GM21381 (cell line): Measurements from ENCODE around the gene DAB2.

Experiments used
- ATAC-seq: cut with Tn5 transposase; IDR thresholded peaks from one replicate; pipeline ENCODE4 v1.9.1; 2021; ENCODE audit warnings: mild to moderate bottlenecking, moderate library complexity; ENCODE audit not compliant: unreplicated experiment

The DAB2 gene

GRCh38 chr5:39390945-39391344 lies 33.8 kb downstream of the DAB2 start:
- no peak for ATAC-seq

GRCh38 chr5:39387293-39387692 lies 37.5 kb downstream of the DAB2 start:
- ATAC-seq: no peak

GRCh38 chr5:39384271-39384670 lies 40.5 kb downstream of the DAB2 start:
- no peak for ATAC-seq

- no peak for ATAC-seq
Observed at GRCh38 chr5:39381376-39381775, 43.4 kb downstream of the DAB2 start.

GRCh38 chr5:39379693-39380092 lies 45.1 kb downstream of the DAB2 start:
- no peak for ATAC-seq

- ATAC-seq: no peak
Observed at GRCh38 chr5:39377613-39378012, 47.2 kb downstream of the DAB2 start.

GRCh38 chr5:39376293-39376714 lies 48.5 kb downstream of the DAB2 start:
- no peak for ATAC-seq

- ATAC-seq: no peak
Observed at GRCh38 chr5:39373791-39374190, 51.0 kb downstream of the DAB2 start.

- no peak for ATAC-seq
Observed at GRCh38 chr5:39371367-39371635, 53.5 kb downstream of the DAB2 start.

- ATAC-seq: no peak
Observed at GRCh38 chr5:39370555-39371366, 54.0 kb downstream of the DAB2 start.

GRCh38 chr5:39369123-39369815 lies 55.5 kb downstream of the DAB2 start:
- ATAC-seq: no peak

- ATAC-seq: no peak
Observed at GRCh38 chr5:39368116-39368515, 56.7 kb downstream of the DAB2 start.

GRCh38 chr5:39367711-39368110 lies 57.1 kb downstream of the DAB2 start:
- ATAC-seq: no peak

- ATAC-seq: no peak
Observed at GRCh38 chr5:39364367-39364766, 60.4 kb downstream of the DAB2 start, which contains the start of gene C9. Gene C9 (minus strand): TSS chr5:39364495. CDS start chr5:39364464, 31 bp downstream.

- ATAC-seq: no peak
Observed at GRCh38 chr5:39363217-39363616, 61.6 kb downstream of the DAB2 start.

GRCh38 chr5:39362646-39363045 lies 62.1 kb downstream of the DAB2 start:
- no peak for ATAC-seq

GRCh38 chr5:39361306-39361705 lies 63.5 kb downstream of the DAB2 start:
- ATAC-seq: no peak

GRCh38 chr5:39360471-39361111 lies 64.2 kb downstream of the DAB2 start:
- no peak for ATAC-seq

- no peak for ATAC-seq
Observed at GRCh38 chr5:39356263-39356662, 68.5 kb downstream of the DAB2 start.

GRCh38 chr5:39355324-39355723 lies 69.5 kb downstream of the DAB2 start:
- no peak for ATAC-seq

- ATAC-seq: no peak
Observed at GRCh38 chr5:39353717-39354399, 70.9 kb downstream of the DAB2 start.
